GM21529 (cell line): ENCODE results near the gene NFATC4.

ENCODE experiments used
- ATAC-seq: cut with Tn5 transposase; IDR thresholded peaks from one replicate; pipeline ENCODE4 v1.9.1; 2021; ENCODE audit not compliant: unreplicated experiment

The NFATC4 gene

GRCh38 chr14:24427537-24428508 lies 59.8 kb downstream of the NFATC4 start:
- ATAC-seq: no peak

DNA sequence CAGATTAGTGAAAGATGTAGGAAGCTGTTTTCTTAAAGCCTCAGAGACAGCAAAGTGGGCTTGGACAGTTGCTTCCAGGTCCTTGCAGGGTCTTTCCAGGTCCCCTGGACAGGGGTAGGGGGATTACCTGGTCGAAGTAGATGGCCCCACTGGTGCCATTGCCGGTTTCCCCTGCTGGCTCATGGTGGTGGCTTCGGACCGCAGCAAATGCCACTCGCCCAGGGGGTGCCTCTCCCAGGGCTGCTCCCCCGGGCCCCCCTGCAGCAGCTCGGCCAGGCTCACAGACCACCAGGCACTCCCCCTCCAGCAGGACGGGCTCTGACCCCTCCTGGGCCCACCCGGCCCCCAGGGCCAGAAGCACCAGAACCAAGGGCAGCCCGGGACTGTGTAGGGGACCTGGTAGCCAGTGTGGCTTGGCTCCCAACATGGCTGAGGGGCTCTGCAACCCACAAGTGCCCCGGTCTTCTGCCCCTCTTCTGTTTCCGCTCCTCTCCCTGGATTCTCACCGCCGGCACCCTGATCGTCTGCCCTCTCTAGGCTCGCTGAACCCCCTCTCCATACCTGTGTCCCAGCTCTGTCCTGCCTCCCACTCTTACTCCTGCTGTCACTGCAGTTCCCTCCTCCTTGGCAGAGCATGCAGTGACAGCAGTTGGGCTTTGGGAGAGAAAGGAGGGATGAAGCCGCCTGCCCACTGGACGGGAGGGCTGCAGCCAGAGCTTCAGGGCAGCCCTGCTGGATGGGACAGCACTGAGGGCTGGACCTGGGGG lies 60.8 kb downstream of the NFATC4 start:
- no peak for ATAC-seq
